Caco-2 (cell line): ENCODE data around the gene HDHD5. TPM values are rescaled to one million over a fixed set of nuclear protein-coding genes. Genes with fewer than 3 reads are reported as not detected.

Source experiments
- BruUV-seq: library from RNA; stranded (reverse); fragments of 400-500 nt; replicated peaks from 2 replicates; lab custom pipeline; 2021; lab: Mats Ljungman, UMichigan
- CTCF ChIA-PET: fragments of 300-600 bp; sonication (Branson Sonifier 250); formaldehyde crosslinking; loops from one replicate; lab custom pipeline; 2022; ENCODE audit warnings: antibody characterized with exemption; lab: Charles Lee
- POLR2A ChIA-PET: fragments of 300-600 bp; sonication (Branson Sonifier 250); formaldehyde crosslinking; loops from one replicate; lab custom pipeline; 2022; ENCODE audit warnings: antibody characterized with exemption; lab: Charles Lee
- DNase-seq, 2 experiments: peaks; one replicate each; pipeline versions ENCODE4 v3.0.0 to v3.0.0-alpha.2; 2020 to 2022
- H3K27me3 ChIP-seq: replicated peaks from 2 replicates; pipeline ENCODE4 v1.6.0; 2011; ENCODE audit warnings: low read length; ENCODE audit not compliant: control insufficient read depth, insufficient read depth
- H3K36me3 ChIP-seq: 2 replicates; pipeline ENCODE4 v1.5.1; 2011; ENCODE audit warnings: low read length; ENCODE audit not compliant: control insufficient read depth, insufficient read depth
- H3K4me1 ChIP-seq: fragments of 250-450 bp; sonication (Bioruptor Pico); 2 replicates; pipeline ENCODE4 v1.5.1; 2020; ENCODE audit warnings: mild to moderate bottlenecking
- H3K4me3 ChIP-seq: 2 replicates; pipeline ENCODE4 v1.5.1; 2011; ENCODE audit warnings: low read depth, mild to moderate bottlenecking, control low read depth, low read length
- H3K9me3 ChIP-seq: fragments of 250-450 bp; sonication (Bioruptor Pico); 2 replicates; pipeline ENCODE4 v1.5.1; 2020; ENCODE audit warnings: mild to moderate bottlenecking, moderate library complexity
- H3K27ac Mint-ChIP-seq: one replicate; pipeline ENCODE4 v1.8.0; 2022; ENCODE audit warnings: mixed read lengths; ENCODE audit not compliant: unreplicated experiment
- H3K27me3 Mint-ChIP-seq: one replicate; pipeline ENCODE4 v1.8.0; 2022; ENCODE audit warnings: mixed read lengths; ENCODE audit not compliant: insufficient read depth, unreplicated experiment
- H3K36me3 Mint-ChIP-seq: one replicate; pipeline ENCODE4 v1.8.0; 2022; ENCODE audit warnings: mild to moderate bottlenecking, mixed read lengths; ENCODE audit not compliant: insufficient read depth, unreplicated experiment
- H3K4me1 Mint-ChIP-seq: one replicate; pipeline ENCODE4 v1.8.0; 2022; ENCODE audit warnings: low read depth, mixed read lengths; ENCODE audit not compliant: unreplicated experiment
- H3K4me3 Mint-ChIP-seq: one replicate; pipeline ENCODE4 v1.8.0; 2022; ENCODE audit warnings: mild to moderate bottlenecking, moderate library complexity, mixed read lengths; ENCODE audit not compliant: unreplicated experiment
- H3K9me3 Mint-ChIP-seq: one replicate; pipeline ENCODE4 v1.8.0; 2022; ENCODE audit warnings: mixed read lengths; ENCODE audit not compliant: unreplicated experiment
- intact Hi-C: fragments of 100-400 bp; cut with micrococcal nuclease; formaldehyde crosslinking; loops from one replicate; pipeline ENCODE4 v1.10.0; 2022; ENCODE audit not compliant: unreplicated experiment
- total RNA-seq: library from RNA; stranded (reverse); gene quantifications from 2 replicates; pipeline ENCODE4 v1.2.3, GENCODE V29; 2022
- TF ChIP-seq, protein P1 (sequence below), 2 experiments: fragments of 200-600 bp in 1 of 2; IDR thresholded peaks; 1 replicate in 1 of 2; 2 replicates in 1 of 2; pipeline versions ENCODE4 v1.5.1 to v1.8.0; 2011 to 2022; ENCODE audit warnings: antibody characterized with exemption in 1 of 2, control low read depth in 1 of 2, inconsistent platforms in 1 of 2, low read depth in 1 of 2, low read length in 1 of 2, mild to moderate bottlenecking in 1 of 2, moderate library complexity in 1 of 2; ENCODE audit not compliant: insufficient read depth in 1 of 2, severe bottlenecking in 1 of 2, unreplicated experiment in 1 of 2

HDHD5 gene
- total RNA-seq, 1 experiment from 2014 or later, result 57.0 TPM

DNA sequence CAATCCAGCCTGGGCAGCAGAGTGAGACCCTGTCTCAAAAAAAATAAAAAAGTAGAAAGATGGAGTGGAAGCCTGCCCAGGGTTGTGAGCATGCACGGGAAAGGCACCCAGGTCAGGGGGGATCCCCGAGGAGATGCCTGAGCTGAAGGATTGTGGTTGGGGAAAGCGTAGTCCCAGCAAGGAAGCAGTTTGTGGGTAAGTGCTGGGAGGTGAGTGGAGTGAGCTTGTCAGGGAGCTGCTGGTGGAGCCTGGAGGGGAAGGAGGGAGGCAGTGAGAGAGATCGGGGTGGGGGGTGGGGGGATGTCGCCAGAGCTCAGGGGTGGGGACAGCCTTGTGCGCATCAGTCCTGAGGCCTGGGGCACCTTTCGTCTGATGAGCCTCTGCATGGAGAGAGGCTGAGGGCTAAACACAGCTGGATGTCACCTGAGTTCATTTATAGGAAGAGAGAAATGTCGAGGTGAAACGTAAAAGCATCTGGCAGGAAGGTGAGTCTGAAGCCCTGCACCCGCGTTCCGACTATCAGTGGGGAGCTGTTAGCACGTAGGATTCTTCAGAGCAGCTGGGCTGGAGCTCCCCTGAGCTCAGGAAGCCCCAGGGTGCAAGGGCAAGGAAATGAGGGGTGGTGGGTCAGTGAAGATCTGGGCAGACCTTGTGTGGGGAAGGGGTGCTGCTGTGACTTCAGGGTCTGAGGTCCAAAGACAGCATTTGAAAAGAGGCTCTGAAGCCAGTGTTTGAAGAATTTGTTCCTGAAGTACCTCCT is 48.1 kb downstream of the HDHD5 start:
- CTCF ChIA-PET, result interaction anchor here (0.8 kb wide), 1 partner anchor 61 kb away, joined by 3 read pairs; no protein-coding TSS in a partner anchor
- H3K27ac Mint-ChIP-seq, result no peak overlapping the region

DNA sequence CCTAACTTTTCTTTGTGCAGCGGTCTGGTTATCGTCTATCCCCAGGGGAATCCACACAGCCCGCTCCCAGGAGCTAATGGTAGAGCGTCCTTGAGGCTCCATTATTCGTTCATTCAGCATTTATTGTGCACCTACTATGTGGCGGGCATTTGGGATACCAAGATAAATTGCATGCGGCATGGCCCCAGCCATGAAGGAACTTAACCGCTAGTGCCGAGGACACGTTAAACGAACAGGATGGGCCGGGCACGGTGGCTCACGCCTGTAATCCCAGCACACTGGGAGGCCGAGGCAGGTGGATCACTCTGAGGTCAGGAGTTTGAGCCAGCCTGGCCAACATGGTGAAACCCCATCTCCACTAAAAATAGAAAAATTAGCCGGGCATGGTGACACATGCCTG is 49.1 kb downstream of the HDHD5 start:
- H3K4me3 ChIP-seq, result no peak overlapping the region
- BruUV-seq, result no TSS peak
- Mint-ChIP-seq H3K36me3 (peaks cover 5% of the 10 kb centered on the region), H3K9me3 (no peaks in the 10 kb centered on the region), H3K4me1 (no peaks in the 10 kb centered on the region), H3K27me3 (no peaks in the 10 kb centered on the region), H3K27ac (no peak overlapping the region), H3K4me3 (no peak overlapping the region)
- intact Hi-C loops, result no loop called here
- no peak for DNase-seq
- ChIA-PET CTCF (no interaction called here), POLR2A (no interaction called here)
- H3K4me1 ChIP-seq, result no peaks in the 10 kb centered on the region
- H3K36me3 ChIP-seq, result no peaks in the 10 kb centered on the region; the same call in 1 of the 2 replicates
- TF ChIP-seq, protein P1, sequence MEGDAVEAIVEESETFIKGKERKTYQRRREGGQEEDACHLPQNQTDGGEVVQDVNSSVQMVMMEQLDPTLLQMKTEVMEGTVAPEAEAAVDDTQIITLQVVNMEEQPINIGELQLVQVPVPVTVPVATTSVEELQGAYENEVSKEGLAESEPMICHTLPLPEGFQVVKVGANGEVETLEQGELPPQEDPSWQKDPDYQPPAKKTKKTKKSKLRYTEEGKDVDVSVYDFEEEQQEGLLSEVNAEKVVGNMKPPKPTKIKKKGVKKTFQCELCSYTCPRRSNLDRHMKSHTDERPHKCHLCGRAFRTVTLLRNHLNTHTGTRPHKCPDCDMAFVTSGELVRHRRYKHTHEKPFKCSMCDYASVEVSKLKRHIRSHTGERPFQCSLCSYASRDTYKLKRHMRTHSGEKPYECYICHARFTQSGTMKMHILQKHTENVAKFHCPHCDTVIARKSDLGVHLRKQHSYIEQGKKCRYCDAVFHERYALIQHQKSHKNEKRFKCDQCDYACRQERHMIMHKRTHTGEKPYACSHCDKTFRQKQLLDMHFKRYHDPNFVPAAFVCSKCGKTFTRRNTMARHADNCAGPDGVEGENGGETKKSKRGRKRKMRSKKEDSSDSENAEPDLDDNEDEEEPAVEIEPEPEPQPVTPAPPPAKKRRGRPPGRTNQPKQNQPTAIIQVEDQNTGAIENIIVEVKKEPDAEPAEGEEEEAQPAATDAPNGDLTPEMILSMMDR (IDR thresholded peaks at IDR 0.05; ENCODE audit: insufficient read depth in 1 of 2, low read depth in 1 of 2, low read length in 1 of 2, severe bottlenecking in 1 of 2, unreplicated experiment in 1 of 2), result no peak
- no peaks in the 10 kb centered on the region; the same call in 1 of the 2 replicates for H3K27me3 ChIP-seq
- H3K9me3 ChIP-seq, result no peaks in the 10 kb centered on the region

More for the DNA sequence above, 48.1 kb downstream of the HDHD5 start:
- no peak overlapping the region for H3K4me3 Mint-ChIP-seq
- no peaks in the 10 kb centered on the region; the same call in 1 of the 2 replicates for H3K27me3 ChIP-seq
- H3K4me1 Mint-ChIP-seq, result no peaks in the 10 kb centered on the region
- no peaks in the 10 kb centered on the region for H3K36me3 ChIP-seq
- H3K27me3 Mint-ChIP-seq, result peaks cover 4% of the 10 kb centered on the region
- POLR2A ChIA-PET, result interaction anchor here (0.6 kb wide), 1 partner anchor 31 kb away, joined by 3 read pairs; no protein-coding TSS in a partner anchor
- H3K9me3 ChIP-seq, result no peaks in the 10 kb centered on the region
- DNase-seq, result no peak
- no peak overlapping the region for H3K4me3 ChIP-seq
- TF ChIP-seq, protein P1 (IDR thresholded peaks at IDR 0.05; ENCODE audit: insufficient read depth in 1 of 2, low read depth in 1 of 2, low read length in 1 of 2, severe bottlenecking in 1 of 2, unreplicated experiment in 1 of 2), result no peak
- H3K4me1 ChIP-seq, result no peaks in the 10 kb centered on the region
- intact Hi-C loops, result no loop called here
- H3K36me3 Mint-ChIP-seq, result peaks cover 5% of the 10 kb centered on the region
- BruUV-seq, result no TSS peak
- H3K9me3 Mint-ChIP-seq, result no peaks in the 10 kb centered on the region

DNA sequence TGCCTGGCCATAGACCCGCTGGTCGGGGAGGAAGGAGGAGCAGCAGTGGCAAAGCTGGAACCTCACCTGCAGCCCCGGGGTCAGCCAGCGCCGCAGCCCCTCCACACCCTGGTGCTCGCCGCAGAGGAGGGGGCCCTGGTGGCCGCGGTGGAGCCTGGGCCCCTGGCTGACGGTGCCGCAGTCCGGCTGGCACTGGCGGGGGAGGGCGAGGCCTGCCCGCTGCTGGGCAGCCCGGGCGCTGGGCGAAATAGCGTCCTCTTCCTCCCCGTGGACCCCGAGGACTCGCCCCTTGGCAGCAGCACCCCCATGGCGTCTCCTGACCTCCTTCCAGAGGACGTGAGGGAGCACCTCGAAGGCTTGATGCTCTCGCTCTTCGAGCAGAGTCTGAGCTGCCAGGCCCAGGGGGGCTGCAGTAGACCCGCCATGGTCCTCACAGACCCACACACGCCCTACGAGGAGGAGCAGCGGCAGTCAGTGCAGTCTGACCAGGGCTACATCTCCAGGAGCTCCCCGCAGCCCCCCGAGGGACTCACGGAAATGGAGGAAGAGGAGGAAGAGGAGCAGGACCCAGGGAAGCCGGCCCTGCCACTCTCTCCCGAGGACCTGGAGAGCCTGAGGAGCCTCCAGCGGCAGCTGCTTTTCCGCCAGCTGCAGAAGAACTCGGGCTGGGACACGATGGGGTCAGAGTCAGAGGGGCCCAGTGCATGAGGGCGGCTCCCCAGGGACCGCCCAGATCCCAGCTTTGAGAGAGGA is 49.8 kb downstream of the HDHD5 start:
- BruUV-seq, result no TSS peak
- TF ChIP-seq, protein P1 (IDR thresholded peaks at IDR 0.05; ENCODE audit: insufficient read depth in 1 of 2, low read depth in 1 of 2, low read length in 1 of 2, severe bottlenecking in 1 of 2, unreplicated experiment in 1 of 2), result no peak
- Histone ChIP-seq H3K4me3 (no peak overlapping the region), H3K4me1 (no peaks in the 10 kb centered on the region), H3K9me3 (no peaks in the 10 kb centered on the region), H3K36me3 (no peaks in the 10 kb centered on the region; the same call in 1 of the 2 replicates), H3K27me3 (no peaks in the 10 kb centered on the region; the same call in 1 of the 2 replicates)
- Mint-ChIP-seq H3K27me3 (no peaks in the 10 kb centered on the region), H3K4me3 (no peak overlapping the region), H3K27ac (no peak overlapping the region), H3K9me3 (no peaks in the 10 kb centered on the region), H3K36me3 (peaks cover 5% of the 10 kb centered on the region), H3K4me1 (no peaks in the 10 kb centered on the region)
- DNase-seq, result no peak
- intact Hi-C loops, result no loop called here
- POLR2A ChIA-PET, result no interaction called here
- CTCF ChIA-PET, result no interaction called here
